T-helper 1 cell treated with Interleukin-12 subunit alpha and Interleukin-12 subunit beta and Interleukin-4 antibody, amounts not matched to agents 30 ng/mL and 1 ng/mL, for 36 hours (primary cell): ENCODE results near the gene CRIP2. TPM values are rescaled to one million over a fixed set of nuclear protein-coding genes. Genes with fewer than 3 reads are reported as not detected.

Source experiments
- intact Hi-C: fragments of 100-400 bp; cut with micrococcal nuclease; formaldehyde crosslinking; loops from one replicate; pipeline ENCODE4 v1.15.1; 2024
- total RNA-seq: library from RNA; stranded (reverse); gene quantifications from 2 replicates; pipeline ENCODE4 v1.2.3, GENCODE V29; 2022

Gene CRIP2
- total RNA-seq, 1 donor from 2014 or later: 0.71 TPM

DNA sequence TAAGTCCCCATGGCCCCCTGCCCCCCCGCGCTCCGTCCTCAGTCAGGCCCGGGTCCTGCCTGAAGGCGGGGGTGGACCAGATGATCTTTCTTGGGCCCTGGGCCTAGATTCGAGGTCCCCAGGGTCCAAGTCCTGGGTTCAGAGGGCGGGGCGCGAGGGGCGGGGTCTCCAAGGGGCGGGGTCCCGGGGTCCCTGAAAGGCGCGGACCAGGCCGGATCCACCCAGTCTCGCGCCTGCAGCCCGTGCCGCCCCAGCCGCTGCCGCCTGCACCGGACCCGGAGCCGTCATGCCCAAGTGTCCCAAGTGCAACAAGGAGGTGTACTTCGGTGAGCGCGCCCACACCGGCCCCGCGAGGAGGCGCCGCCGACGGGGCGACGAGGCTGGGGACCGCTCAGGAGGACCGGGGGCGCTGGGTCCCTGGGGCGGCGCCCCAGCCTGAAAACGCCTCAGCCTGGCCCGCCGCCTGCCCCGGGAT, 12.4 kb downstream of the CRIP2 start:
- intact Hi-C loops: no loop called here

DNA sequence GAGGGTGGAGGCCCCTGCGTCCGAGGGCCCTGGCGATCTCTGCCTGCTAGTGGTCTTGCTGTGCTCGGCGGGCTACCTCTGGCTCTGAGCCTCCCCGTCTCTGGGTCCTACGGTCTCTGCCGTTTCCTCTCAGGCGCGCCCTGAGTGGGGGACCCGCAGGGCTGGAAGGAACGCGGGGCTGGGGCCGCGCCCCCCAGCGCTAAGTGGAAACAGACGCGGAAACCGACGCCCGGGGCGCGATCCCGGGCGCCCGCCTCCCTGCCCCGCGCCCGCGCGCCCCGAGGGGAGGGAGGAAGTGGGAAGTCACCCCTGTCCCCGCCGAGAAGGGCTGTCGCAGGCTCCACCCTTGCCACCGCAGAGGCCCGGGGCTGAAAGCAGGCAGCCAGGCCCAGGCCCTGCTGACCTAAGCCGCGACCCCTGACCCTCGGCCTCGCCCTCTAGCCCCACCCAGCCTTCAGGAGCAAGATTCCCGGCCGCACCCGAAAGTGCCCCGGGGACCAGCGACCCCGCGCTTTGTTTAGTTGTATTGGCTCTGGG, 12.9 kb downstream of the CRIP2 start:
- intact Hi-C loops: no loop called here

DNA sequence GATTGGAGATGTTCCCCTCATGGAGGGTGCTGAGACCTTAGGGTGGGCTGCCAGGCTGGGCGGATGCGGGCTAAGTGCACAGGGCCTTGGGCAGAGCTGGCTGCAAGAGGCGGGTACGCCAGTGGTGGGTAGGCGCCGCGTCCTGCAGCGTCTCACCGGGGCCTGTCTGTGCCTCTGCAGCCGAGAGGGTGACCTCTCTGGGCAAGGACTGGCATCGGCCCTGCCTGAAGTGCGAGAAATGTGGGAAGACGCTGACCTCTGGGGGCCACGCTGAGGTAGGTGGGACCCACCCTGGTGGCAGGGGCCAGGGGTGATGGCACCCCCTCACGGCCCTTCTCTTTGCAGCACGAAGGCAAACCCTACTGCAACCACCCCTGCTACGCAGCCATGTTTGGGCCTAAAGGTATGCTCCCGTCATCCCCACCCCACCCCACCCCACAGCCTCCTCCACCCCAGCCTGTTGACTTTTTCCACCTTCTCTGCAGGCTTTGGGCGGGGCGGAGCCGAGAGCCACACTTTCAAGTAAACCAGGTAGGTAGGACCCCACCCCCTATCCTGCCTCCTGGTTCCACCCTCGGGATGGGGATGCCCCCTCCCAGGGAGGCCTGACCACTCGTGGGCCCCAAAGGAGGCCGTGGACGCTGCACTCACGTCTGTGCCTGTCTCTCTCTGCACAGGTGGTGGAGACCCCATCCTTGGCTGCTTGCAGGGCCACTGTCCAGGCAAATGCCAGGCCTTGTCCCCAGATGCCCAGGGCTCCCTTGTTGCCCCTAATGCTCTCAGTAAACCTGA, 13.6 kb downstream of the CRIP2 start:
- intact Hi-C loops: no loop called here

- intact Hi-C loops: no loop called here
These were observed 14.3 kb downstream of the CRIP2 start for GRCh38 chr14:105488781-105489541.

GRCh38 chr14:105489542-105490266, 15.1 kb downstream of the CRIP2 start:
- intact Hi-C loops: loop anchor here (1.0 to 5.0 kb wide), 5 partner anchors 41 to 1775 kb away; partner anchors contain the start of genes AHNAK2, XRCC3 and ZFYVE21

GRCh38 chr14:105490267-105490571, 15.6 kb downstream of the CRIP2 start:
- intact Hi-C loops: loop anchor here (1.0 to 5.0 kb wide), 5 partner anchors 42 to 1775 kb away; partner anchors contain the start of genes AHNAK2, XRCC3 and ZFYVE21

GRCh38 chr14:105490572-105491365, 16.1 kb downstream of the CRIP2 start, which contains the start of gene TEDC1:
TSS of gene TEDC1 (plus strand) at chr14:105491246. CDS start at chr14:105491376, 130 bp downstream.
- intact Hi-C loops: loop anchor here (1.0 to 5.0 kb wide), 14 partner anchors 9 to 1776 kb away; partner anchors contain the start of genes AHNAK2, BRF1, CDCA4 and CRIP2

GRCh38 chr14:105491366-105491973, 16.8 kb downstream of the CRIP2 start:
- intact Hi-C loops: loop anchor here (1.0 to 5.0 kb wide), 12 partner anchors 10 to 1777 kb away; partner anchors contain the start of genes AHNAK2, BRF1, CDCA4 and CRIP2

- intact Hi-C loops: loop anchor here (5.0 kb wide), 1 partner anchor 515 kb away; the partner anchor contains the start of gene AHNAK2
These were observed 17.7 kb downstream of the CRIP2 start for GRCh38 chr14:105492031-105492970.

GRCh38 chr14:105492971-105493871, 18.6 kb downstream of the CRIP2 start:
- intact Hi-C loops: loop anchor here (5.0 kb wide), 1 partner anchor 516 kb away; the partner anchor contains the start of gene AHNAK2

GRCh38 chr14:105493921-105494605, 19.4 kb downstream of the CRIP2 start:
- intact Hi-C loops: loop anchor here (5.0 kb wide), 1 partner anchor 517 kb away; the partner anchor contains the start of gene AHNAK2

DNA sequence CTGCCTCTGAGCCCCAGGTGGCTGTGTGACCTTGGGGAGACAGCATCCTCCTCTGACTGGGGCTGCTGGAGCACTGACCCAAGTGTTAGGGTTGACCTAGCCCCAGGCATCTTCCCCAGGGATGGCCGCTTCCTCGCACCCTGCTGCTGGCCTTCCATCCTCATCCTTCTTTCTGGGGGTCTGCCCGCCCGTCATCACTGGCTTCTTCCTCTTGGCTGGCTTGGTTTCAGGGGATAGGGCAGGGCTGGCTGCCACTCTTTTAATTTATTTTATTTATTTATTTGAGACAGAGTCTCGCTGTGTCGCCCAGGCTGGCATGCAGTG, 19.9 kb downstream of the CRIP2 start:
- intact Hi-C loops: loop anchor here (5.0 kb wide), 1 partner anchor 517 kb away; the partner anchor contains the start of gene AHNAK2

DNA sequence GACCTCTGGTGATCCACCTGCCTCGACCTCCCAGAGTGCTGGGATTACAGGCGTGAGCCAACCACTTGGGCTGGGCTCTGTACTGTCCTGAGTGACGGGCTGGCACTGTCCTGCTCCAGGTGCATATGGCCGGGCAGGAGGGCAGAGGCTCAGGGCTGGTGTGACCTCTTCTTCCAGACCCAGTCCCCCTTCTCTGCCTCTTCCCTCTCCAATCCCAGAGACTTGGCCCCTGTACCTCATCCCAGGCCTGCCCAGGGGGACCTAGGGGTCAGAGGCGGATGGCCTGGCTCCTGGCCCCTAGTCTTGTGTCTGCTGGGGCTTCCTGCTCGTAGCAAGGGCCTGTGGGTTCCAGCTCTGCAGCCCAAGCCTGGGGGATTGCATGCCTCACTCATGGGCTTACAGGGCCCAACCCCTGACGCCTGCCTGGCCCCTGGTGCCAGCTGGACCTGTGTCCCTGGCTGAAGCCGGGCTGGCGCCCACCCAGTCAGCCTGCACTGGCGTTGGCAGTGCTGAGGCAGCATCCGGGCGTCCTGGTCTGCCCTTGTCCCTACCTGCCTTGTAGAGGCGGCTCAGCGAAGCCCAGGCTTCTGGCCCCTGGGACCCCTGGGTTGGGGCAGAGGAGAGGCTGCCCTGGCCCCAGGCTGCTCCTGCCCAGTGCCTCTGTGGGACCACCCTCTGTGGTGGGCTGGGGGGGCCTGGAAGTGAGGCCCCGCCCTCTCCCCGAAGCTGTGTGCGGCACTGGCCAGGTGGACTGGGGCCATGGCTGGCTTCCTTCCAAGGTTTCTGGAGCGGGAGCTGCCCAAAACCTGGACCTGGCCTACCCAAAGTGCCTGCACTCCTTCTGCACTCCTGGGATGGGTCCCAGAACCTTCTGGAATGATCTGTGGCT, 20.7 kb downstream of the CRIP2 start:
- intact Hi-C loops: no loop called here

- intact Hi-C loops: no loop called here
These were observed 21.6 kb downstream of the CRIP2 start for GRCh38 chr14:105495990-105496830.
